SH-SY5Y (cell line): ENCODE measurements around the gene KIAA1755.

ENCODE experiments used
- GATA2 ChIP-seq: IDR thresholded peaks from 2 replicates; pipeline ENCODE4 v1.6.1; 2011; ENCODE audit warnings: mild to moderate bottlenecking, low read depth, low read length
- GATA3 ChIP-seq: IDR thresholded peaks from 2 replicates; pipeline ENCODE4 v1.6.1; 2011; ENCODE audit warnings: low read depth, mild to moderate bottlenecking, low read length, moderate library complexity

DNA sequence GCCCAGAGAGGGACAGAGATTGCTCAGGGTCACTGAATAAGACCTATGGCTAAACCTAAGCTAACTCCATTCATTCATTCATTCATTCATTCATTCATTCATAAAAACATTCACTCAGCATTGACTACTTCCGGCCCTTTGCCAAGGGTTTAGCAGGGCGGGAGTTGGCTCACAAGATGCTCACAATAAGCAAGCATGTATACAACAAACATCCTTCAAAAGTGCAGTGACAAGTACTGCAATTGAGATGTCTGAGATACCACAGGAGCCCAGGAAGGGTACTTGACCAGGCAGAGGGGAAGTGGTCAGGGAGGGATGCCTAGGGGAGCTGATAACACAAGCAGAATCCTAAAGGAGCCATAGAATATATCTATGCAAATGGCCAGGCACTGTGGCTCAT, 18.2 kb upstream of the KIAA1755 start:
- no peak for TF ChIP-seq GATA3
- no peak for TF ChIP-seq GATA2
